Testis (tissue), 2 donors: ENCODE measurements around the gene MACROD2.

ENCODE experiments used
- CTCF ChIP-seq, 3 experiments: fragments of 450-650 bp in 2 of 3; fragments of 200-600 bp in 1 of 3; sonication (generic) in 1 of 3; IDR thresholded peaks; one replicate each; pipeline ENCODE4 v1.5.1; 2016 to 2019; ENCODE audit warnings: antibody characterized with exemption in 3 of 3, mild to moderate bottlenecking in 2 of 3, moderate library complexity in 1 of 3
- POLR2A ChIP-seq: fragments of 450-650 bp; IDR thresholded peaks from one replicate; pipeline ENCODE4 v1.6.1; 2017; ENCODE audit warnings: antibody characterized with exemption, mild to moderate bottlenecking, moderate library complexity

GRCh38 chr20:14536738-14537137 lies 541.4 kb downstream of the MACROD2 start:
- TF ChIP-seq CTCF (IDR thresholded peaks at IDR 0.05) (no peak), POLR2A (no peak)
